ENCODE results near the gene CCDC74A.
"Not testable (repeated sequence)": the region's sequence is repeated elsewhere in the genome, so short reads cannot be mapped to it uniquely, and the experiment has no call there.

CCDC74A gene

DNA sequence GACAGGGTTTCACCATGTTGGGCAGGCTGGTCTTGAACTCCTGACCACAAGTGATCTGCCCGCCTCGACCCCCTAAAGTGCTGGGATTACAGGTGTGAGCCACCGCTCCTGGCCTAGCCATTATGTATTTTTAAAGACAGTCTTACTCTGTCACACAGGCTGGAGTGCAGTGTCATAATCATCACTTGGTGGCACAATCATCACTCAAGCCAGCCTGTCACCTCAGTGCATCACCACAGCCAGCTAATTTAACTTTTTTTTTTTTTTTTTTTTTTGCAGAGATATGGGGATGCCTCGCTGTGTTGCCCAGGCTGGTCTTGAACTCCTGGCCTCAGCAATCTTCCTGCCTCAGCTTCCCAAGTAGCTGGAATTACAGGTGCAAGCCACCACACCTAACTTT, 24.1 kb upstream of the CCDC74A start:
- DNase-seq = not testable (repeated sequence)

DNA sequence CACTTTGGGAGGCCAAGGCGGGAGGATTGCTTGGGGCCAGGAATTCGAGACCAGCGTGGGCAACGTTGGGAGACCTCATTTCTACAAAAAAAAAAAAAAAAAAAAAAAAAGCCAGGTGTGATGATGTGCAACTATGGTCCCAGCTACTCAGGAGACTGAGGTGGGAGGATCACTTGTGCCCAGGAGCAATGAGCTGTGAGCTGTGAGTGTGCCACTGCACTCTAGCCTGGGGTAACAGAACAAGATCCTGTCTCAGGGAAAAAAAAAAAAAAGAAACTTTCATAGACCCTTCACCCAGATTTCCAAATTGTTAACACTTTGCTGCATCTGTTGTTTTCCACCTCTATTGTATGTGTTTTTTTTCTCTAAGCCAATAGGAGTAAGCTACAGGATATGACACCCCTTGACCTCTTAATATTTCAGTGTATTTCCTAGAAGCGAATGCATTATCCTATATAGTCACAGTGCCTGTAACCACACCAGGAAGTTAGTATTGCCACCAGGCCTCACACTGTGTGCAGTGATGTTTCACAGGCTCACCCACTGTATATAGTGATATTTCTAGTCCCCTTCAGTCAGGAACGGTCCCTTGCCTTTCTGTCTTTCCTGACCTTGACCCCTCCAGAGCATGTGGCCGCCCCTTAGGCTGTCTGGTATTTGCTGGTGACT, 23.5 kb upstream of the CCDC74A start:
- not testable (repeated sequence) for DNase-seq

DNA sequence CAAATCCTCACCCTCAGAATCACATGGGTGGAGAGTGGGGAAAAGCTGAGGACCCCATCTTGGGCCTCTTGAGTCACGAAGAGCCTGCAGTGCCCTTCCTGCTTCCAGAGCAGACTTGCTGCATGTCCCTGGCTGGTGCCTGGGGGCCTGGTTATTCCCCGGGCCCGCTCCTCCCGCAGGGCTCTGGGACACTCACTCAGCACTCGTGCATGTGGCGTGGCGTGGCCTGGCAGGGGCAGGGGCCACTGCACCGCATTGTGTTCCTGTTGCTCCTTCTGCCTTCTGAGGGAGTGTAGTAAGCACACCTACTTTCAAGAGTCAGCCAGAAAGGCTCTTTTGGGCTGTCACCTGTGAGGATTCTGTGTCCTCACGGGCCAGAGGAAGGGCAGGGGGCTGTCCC, 18.1 kb upstream of the CCDC74A start:
- DNase-seq = no peak

DNA sequence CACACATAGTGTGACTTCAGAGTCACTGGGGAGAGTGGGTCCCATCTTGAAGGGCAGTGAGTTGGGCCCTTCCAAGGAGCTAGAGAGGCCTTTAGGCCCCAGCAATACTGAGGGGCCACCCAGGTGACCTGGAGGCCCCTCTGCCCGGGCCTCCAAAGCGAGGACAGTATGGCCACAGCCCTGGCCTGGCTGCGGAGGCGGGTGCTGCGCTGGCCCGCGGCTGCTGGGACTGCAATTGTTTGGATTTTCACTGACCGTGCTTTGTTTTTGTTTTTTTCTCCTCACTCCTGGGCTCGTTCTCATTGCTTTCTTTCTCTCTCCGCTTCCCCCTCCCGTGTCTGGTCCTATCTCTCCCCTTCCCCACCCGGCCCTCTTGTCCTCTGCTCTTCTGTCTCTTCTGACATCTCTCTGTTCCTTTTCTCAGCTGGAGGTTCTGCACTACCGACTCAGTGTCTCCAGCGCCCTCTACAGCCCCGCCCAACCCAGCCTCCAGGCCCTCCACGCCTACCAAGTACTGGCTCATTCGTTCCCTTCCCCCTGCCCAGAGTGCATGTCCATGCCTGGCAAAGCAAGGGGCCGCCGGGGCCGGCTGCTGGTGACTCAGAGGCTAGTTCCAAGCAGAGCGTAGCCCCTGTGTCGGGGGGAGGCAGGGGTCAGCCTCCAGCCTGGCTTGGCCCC, 16.3 kb upstream of the CCDC74A start:
- DNase-seq = not testable (repeated sequence)

DNA sequence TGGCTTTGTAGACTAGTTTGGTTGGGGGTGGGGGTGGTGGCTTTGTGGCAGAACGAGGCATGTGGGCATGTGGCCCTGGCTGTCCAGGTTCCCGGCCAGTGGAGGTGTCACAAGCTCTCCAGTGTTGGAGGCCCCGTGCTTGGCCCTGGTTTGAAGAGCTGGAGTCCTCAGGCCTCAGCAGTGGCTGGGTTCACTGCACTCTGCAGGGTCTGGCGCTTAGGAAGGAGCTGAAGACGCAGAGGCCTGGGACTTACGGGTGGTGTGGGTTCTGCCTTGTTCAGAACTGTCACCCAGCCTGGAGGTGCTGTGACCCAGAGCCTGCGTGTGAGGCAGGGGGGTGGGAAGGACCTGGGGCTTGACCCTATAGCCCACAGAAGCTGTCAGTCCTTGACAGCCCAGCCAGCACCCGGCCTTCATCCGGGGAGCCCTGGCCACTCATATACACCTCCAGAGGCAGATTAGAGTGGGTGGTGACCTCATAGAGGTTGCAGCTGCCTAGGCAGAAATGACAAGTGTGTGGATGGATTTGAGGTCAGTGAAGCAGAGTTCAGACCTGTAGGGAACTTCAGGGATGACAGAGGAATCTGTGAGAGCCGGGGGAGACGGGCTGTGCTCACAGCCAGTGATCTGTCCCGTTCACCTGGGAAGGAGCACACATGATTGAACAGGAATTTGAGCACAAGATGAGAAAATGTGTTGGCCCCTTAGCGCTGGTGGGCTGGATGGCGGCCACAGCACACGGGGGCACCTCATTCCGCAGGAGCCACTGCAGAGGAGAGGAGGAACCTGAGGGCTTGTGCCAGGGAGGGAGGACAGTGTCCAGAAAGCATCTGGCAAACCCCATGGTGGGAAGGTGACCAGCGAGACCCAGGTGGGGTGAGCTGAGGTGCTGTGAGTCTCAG, 15.5 kb upstream of the CCDC74A start:
- not testable (repeated sequence) for DNase-seq

DNA sequence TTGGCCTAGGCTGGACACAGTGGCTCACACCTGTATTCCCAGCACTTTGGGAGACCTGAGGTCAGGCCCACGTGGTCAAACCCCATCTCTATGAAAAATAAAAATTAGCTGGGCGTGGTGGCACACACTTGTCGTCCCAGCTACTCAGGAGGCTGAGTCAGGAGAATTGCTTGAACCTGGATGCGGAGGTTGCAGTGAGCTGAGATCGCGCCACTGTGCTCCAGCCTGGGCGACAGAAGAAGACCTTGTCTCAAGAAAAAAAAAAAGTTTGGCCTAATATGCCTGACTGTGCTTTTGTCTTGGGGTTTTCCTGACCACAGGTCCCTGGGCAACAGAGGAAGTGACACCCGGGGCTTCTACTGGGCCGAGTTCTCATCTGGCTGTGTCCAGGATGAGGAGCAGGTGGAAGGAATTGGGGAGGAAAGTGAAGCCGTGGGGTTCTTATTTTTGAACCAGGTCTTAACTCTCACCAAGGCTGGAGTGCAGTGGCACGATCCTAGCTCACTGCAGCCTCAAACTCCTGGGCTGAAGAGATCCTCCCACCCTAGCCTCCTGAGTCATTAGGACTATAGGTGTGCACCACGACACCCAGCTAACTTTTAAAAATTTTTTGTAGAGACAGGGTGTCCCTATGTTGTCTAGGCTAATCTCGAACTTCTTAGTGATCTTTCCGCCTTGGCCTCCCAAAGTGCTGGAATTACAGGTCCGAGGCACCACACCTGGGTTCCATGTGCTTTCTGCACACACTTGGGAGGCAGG, 13.1 kb upstream of the CCDC74A start:
- not testable (repeated sequence) for DNase-seq

DNA sequence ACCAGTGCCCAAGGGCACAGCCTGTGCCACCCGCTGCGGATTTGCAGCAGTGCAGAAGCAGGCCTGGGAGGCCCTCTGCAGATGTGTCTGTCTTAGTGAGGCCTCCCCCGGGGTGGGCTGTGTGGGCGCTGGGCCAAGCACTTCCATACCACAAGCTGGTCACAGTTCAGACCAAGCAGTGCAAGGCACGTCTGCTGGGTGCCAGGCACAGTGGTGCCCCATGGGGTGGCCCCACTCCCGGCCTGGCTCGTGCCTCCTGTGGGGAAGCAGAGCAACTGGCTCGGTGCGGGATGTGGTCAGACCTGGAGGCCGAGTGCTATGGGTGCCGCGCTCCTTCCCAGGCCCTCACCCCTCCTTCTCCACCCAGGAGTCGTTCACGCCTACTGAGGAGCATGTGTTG, 12.5 kb upstream of the CCDC74A start:
- DNase-seq = not testable (repeated sequence)

DNA sequence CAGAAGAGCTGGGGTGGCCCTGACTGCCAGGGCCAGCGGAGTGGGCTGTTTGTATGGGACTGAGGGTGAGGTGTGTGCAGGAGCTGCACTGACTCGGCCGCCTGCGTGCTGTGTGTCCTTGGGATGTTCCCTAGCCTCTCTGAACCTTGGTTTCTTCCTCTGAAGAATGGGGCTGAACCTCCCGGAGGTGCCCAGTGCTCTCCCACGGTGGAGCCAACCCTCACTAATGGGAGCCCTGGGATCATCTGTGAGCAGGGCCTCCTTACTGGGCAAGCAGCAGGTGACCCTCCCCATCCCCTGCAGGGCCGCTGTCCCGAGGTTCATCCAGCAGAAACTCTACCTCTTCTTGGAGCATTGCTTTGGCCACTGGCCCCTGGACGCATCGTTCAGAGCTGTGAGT, 11.7 kb upstream of the CCDC74A start:
- no peak for DNase-seq

DNA sequence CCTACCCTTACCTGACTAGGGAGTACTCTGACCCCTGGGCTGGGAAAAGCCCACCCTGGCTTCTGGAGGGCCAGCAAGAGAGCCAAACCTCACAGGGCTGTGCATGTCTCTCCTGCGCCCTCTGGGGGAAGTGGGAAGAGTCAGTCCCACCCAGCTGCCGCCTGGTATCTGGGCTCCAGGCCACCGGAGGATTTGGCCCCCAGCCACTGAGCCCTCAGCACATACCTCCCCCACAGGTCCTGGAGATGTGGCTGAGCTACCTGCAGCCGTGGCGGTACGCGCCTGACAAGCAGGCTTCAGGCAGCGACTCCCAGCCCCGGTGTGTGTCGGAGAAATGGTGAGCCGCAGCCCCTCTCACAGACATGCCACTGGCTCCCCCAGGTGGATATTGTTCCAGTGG, 11.1 kb upstream of the CCDC74A start:
- DNase-seq = not testable (repeated sequence)

DNA sequence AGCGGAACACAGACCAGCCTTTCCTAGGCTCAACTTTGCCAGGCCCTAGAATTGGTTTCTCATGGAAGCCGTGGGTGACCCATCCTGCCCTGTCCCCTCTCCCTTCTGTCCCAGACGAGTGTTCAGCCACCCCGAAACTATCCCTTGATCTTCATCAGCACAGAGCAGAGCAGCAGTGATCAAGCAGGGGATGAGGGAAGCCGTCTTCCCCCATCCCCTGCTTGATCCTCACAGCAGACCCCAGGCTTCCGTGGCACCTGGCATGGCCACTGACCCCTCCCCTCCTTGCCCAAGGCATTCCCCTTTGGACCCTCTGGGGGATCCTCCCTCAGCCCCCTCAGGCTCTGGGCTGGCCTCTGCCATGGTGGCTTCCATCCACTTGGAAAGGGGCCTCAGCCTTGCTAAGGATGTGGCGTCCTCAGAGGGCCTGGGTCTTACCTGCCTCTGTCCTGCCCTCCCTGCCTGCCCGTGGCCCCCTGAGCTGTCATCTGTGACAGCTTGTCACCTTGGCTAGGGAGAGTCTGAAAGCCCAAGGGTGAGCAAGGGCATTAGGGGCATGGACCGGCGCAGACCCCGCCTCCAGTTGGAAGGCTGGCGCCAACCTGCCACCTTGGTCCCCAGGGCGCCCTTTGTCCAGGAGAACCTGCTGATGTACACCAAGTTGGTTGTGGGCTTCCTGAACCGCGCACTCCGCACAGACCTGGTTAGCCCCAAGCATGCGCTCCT, 10.4 kb upstream of the CCDC74A start:
- no peak for DNase-seq

DNA sequence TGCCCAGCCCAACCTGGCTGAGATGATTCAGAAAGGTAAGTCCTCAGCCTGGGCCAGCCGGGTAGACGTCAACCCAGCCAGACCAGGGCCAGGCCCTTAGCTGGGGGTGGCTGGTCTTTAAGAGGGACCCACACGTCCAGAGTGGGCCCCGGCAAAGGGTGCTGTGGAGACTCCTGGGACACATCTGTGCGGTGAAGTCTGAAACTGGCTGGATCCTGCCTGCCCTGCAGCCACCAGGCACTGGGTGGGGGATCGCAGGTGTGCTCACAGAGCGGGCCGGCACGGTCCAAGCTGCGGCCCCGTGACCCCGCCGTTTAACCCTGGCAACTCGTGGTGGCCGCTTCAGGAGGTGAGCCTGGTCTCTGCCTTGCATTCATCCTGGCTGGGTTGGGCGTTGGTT, 9.8 kb upstream of the CCDC74A start:
- not testable (repeated sequence) for DNase-seq

DNA sequence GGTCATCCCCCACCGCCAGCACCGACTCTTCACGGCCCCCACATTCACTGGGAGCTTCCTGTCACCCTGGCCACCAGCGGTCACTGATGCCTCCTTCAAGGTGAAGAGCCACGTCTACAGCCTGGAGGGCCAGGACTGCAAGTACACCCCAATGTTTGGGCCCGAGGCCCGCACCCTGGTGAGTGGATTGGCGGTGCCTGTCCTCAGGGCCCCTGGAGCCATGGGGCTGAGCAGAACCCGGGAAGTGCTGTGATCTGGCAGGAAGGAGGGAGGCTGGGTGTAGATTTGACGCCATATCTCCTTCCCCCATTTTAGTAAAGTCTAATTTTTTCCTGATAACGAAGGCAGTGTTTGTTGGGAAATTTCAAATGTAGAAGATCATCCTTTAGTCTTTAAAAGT, 9.2 kb upstream of the CCDC74A start:
- not testable (repeated sequence) for DNase-seq

DNA sequence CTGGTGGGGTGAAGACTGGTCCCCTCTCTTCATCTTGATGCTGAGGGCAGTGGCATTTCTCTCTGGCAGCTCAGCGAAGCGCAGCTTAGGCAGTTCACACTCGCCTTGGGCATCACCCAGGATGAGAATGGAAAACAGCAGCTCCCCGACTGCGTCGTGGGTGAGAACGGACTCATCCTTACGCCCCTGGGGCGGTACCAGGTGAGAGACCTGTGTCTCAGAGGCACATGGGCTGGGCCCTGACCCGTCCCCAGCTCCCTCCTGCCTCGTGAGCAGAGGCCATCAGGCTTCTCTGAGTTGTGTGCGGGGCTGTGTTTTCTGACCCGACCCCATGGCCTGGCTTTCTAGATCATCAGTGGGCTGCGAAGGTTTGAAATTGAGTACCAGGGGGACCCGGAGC, 8.2 kb upstream of the CCDC74A start:
- no peak for DNase-seq

DNA sequence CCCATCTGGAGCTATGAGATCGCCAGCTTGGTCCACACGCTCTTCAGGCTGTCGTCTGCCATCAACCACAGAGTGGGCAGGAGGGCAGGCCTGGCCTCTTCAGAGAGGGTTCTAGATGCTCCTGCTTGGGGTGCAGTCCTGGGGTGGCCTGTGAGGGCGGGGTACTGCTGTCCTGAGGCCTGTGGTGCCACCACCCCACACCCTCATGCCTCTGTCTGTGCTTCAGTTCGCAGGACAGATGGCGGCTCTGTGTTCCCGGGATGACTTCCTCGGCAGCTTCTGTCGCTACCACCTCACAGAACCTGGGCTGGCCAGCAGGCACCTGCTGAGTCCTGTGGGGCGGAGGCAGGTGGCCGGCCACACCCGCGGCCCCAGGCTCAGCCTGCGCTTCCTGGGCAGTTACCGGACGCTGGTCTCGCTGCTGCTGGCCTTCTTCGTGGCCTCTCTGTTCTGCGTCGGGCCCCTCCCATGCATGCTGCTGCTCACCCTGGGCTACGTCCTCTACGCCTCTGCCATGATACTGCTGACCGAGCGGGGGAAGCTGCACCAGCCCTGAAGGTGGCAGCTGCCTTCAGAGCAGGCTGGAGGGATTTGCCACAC, 7.7 kb upstream of the CCDC74A start:
- DNase-seq = not testable (repeated sequence)

DNA sequence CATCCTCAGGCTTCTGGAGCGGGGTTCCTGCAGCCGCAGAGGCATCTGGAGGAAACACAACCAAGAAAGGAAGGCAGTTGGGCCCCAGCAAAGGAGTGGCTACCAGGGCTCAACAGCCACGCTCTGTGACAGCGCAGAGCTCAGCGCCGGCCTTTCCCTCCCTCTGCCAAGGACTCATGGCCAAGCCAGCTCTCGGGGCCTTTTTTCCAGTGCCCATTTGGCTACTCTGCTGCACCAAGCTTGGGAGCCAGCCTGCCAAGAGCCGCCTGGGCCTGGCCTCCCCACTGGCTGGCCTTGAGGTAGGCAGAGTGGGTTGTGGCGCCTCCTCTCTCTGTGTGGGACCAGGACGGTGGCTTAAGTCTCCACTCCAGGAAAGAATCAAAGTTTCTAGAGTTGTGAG, 7.2 kb upstream of the CCDC74A start:
- DNase-seq = no peak

DNA sequence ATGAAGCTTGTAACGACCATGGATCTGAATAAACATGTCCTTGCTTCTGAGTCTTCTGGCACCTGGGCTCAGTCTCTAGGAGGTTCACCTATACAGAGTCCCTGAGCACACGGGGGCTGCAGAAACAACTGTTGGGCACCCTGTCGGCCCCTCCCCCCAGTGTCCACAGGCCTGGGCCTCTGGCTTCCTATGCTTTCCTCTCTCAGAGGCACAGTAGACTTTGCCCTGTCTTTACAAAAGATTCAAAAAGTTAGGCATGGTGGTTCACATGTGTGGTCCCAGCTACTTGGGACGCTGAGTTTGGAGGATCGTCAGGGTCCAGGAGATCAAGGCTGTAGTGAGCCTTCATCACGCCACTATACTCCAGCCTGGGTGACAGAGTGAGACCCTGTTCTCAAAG, 6.2 kb upstream of the CCDC74A start:
- not testable (repeated sequence) for DNase-seq

DNA sequence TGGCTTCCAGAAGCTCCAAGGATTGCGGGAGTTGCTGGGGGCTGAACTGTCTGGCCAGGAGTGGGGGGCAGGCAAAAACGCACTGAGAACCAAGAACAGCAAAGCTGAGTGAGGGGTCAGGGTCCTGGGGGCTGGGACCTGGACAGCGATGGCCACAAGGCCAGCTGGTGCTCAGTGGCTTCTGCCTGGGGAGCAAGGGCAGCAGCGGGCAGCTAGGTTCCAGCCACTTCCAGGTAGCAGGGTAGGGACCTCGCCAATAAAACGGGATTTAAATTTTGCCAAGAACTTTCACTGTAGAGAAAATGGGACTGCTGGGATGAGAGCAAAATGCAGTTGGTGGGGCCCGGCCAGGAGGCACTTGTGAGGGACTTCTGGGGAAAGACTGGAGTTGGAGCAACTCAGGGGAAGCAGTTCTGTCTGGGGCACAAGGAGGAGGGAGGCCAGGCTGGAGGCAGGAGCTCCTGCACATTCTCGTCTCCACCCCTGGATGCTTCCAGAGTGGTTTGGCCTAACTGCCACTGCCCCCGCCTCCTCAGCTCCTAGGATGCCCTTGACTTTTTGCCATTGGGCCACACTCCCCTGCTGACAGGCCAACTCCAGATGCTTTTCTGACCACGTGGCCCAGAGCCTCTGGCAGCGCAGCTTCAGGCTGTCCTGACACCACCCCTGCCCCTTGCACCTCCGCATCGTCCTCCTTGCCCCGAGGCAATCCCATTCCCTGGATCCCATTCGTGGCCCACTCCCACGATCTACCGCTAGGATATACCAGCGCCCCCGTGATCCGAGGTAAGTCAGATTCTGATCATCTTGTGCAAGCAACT, 5.5 kb upstream of the CCDC74A start:
- DNase-seq = no peak

DNA sequence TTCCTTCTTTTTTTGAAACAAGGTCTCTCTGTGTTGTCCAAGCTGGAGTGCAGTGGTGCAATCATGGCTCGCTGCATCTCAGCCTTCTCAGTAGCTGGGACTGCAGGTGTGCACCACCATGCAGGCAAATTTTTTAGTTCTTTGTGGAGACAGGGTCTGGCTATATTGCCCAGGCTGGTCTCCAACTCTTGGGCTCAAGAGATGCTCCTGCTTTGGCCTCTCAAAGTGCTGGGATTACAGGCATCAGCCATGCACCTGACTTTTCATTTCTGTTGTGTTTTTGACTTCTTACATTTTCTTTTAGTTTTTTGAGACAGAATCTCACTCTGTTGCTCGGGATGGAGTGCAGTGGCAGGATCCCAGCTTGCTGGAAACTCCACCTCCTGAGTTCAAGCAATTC, 2.4 kb upstream of the CCDC74A start:
- not testable (repeated sequence) for DNase-seq

DNA sequence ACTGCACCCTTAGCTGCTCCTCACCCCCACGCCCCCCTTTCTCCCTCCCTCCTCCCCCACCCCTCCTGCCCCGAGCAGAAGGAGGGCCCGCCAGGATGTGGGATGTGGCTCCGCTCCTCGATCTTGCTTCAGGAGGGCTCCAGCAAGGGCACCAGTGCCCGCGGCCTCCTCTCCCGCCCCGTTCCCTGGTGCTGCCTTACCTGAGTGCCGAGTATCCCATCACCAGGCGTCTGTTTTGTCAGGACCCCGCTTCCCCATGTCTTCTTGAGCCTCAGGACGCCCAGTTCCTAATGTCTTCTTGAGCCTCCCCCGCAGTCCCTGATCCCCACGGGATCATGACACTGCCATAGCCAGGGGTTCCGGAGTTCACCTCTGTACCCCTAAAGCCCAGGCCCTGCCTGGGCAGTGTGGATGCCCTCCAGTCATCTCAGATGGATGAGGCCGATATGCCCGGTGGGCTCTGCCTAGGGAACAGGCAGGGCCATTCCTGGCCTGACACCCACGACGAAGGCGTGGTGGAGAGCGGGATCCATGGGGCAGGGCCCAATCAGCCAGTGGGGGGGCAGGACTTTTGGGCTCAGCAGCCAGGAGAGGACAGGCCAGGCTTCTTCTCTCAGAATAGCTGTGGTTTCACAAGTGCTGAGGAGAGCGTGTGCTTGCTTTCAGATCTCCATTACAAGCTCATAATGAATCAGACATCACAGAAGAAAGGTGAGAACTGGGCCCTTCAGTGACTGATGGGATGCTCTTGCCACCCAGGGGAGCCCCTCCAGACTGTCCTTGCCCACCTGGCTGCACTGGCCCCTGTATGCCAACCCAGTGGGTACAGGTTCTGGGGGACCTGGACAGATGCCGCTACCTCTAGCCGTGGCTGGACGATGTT, 1.5 kb downstream of the CCDC74A start:
- DNase-seq = not testable (repeated sequence)

All from activated CD8-positive, alpha-beta memory T cell treated with anti-CD3 and anti-CD28 coated beads, Interleukin-2, amount 50 U/mL, for 4 hours (primary cell).